GM12878 (cell line): Measurements from ENCODE around the gene HTR3A.

Source experiments
- CREB1 ChIP-seq: IDR thresholded peaks from 2 replicates; pipeline ENCODE4 v1.6.1; 2012; ENCODE audit warnings: low read depth, mild to moderate bottlenecking, inconsistent platforms
- CTCF ChIP-seq, 3 experiments: IDR thresholded peaks in 2 of 3; conservative IDR thresholded peaks in 1 of 3; 2 replicates each; pipeline ENCODE4 v1.5.1; 2011; ENCODE audit warnings: low read depth in 3 of 3, low read length in 3 of 3, mild to moderate bottlenecking in 3 of 3, control low read depth in 2 of 3, moderate library complexity in 2 of 3, inconsistent platforms in 1 of 3, mixed read lengths in 1 of 3; ENCODE audit not compliant: control insufficient read depth in 2 of 3, insufficient read depth in 1 of 3; ENCODE audit errors: extremely low read depth in 1 of 3
- ESRRA ChIP-seq: IDR thresholded peaks from 2 replicates; pipeline ENCODE4 v1.6.1; 2012; ENCODE audit warnings: mild to moderate bottlenecking, low read length, improper control_type of control experiment
- MXI1 ChIP-seq: fragments of 150-350 bp; IDR thresholded peaks from 2 replicates; pipeline ENCODE4 v1.6.1; 2011; ENCODE audit warnings: low read depth, mild to moderate bottlenecking, inconsistent platforms, low read length, improper control_type of control experiment
- SUZ12 ChIP-seq: fragments of 200-600 bp; sonication (generic); IDR thresholded peaks from one replicate; pipeline ENCODE4 v1.6.1; 2018; ENCODE audit warnings: antibody characterized with exemption, mild to moderate bottlenecking; ENCODE audit not compliant: unreplicated experiment
- TF ChIP-seq, protein P1 (sequence below): fragments of 450-650 bp; IDR thresholded peaks from 2 replicates; pipeline ENCODE4 v1.6.1; 2017; ENCODE audit warnings: mild to moderate bottlenecking

DNA sequence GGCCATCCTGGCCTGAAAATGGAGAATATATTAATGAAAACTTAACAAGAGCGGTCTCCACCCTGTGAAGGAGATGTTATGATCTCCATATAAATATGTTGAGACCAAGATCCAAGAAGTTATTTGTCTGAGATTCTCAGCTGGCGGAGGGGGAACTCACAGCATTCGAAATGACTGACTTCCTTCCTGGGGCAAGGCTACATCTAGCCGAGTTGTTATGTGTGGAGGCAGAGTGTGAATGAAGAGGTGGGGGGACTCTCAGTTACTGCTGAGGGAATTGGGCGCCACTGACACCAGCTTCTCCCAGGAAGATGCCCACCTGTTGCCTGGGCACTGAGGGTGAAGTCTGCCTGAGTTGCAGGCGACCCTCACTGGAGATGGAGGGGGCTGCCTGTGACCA lies 5.9 kb downstream of the HTR3A start:
- no peak for TF ChIP-seq SUZ12
- TF ChIP-seq MXI1, result no peak
- no peak for TF ChIP-seq CREB1
- TF ChIP-seq ESRRA, result no peak
- no peak for TF ChIP-seq CTCF (IDR thresholded peaks at IDR 0.05 in 2 of 3, conservative IDR thresholded peaks at IDR 0.05 in 1 of 3; ENCODE audit: control insufficient read depth in 2 of 3, extremely low read depth in 1 of 3, insufficient read depth in 1 of 3, low read depth in 3 of 3, low read length in 3 of 3)
- TF ChIP-seq, protein P1, sequence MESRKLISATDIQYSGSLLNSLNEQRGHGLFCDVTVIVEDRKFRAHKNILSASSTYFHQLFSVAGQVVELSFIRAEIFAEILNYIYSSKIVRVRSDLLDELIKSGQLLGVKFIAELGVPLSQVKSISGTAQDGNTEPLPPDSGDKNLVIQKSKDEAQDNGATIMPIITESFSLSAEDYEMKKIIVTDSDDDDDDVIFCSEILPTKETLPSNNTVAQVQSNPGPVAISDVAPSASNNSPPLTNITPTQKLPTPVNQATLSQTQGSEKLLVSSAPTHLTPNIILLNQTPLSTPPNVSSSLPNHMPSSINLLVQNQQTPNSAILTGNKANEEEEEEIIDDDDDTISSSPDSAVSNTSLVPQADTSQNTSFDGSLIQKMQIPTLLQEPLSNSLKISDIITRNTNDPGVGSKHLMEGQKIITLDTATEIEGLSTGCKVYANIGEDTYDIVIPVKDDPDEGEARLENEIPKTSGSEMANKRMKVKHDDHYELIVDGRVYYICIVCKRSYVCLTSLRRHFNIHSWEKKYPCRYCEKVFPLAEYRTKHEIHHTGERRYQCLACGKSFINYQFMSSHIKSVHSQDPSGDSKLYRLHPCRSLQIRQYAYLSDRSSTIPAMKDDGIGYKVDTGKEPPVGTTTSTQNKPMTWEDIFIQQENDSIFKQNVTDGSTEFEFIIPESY, result no peak
